NCI-H69 (cell line): ENCODE measurements around the gene GARIN3.

Source experiments
- DNase-seq: peaks from one replicate; lab custom pipeline; 2025; lab: John Stamatoyannopoulos, UW

The GARIN3 gene

GRCh38 chr5:157148734-157149615 is 17.1 kb downstream of the GARIN3 start:
- DNase-seq = peak; percentile 70

DNA sequence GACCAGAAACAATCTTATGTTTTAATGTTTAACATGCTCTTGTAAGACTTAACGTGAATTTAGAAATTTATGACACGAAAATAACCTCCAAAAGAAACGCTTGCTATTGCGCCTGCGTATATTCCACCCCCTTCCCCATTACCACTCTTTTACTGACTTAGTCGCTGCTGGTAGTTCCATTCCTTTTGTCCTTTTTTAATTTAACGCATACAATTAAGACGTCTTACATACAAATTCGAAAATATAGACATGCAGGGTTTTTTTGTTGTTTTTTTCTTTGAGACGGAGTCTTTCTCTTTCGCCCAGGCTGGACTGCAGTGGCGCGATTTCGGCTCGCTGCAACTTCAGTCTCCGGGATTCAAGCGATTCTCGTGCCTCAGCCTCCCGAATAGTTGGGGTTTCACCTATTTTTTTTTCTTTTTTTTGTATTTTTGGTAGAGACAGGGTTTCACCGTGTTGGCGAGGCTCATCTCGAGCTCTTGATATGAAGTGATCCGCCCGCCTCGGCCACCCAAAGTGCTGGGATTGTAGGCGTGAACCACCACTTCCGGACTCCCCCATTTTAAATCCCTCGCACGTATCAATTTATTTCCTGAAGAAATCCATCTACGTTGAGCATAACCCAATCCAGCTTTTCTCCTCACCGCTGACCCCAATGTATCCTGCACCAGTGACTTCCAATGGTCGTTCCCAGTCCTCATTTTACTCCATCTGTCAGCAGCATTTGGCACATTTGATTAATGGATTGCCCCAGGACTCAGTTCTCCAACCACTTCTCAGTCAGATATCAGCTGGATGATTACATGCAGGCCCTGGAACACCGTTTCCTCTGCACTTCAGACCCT is 22.7 kb downstream of the GARIN3 start:
- DNase-seq = peak; percentile 86

DNA sequence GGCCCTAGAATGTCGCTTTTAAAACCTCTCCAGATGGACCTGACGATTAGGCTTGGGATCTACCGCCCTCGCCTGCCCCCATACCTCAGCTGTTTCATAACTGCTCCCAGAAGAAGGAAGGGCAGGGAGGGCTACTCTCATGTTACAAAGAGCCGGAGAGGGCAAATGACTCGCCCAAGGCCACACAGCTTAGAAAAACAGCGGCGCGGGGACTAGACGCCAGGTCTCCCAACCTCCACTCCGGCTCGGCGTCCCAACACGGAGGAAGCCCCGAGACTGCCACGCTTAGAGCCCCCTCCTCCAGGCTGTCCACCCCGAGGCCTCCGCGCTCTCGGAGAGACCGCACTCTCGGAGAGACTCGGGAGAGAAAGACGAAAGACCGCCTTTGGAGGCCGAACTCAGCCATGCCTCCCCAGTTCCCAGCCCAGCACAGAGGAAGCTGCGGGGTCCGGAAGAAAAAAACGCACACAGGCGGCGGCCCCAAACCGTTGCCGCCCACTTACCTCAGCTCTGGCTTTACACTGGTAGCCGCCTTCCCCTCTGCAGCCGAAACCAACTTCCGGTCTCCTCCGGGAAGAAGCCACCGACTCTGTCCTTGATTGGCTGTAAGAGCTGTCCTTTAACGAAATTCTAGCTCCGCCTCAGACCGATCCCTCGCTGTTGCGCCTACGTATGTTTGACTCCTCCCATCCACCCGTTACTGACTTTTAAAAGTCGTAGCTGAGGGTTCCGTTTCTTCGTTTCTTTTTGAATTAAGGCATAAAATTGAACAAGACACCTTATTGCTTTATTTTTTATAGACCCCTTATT is 23.5 kb downstream of the GARIN3 start, which contains the start of gene MED7:
Gene MED7 (minus strand): TSS at position 549 of the 810 bp plus-strand sequence. CDS start 3,434 bp downstream, outside the sequence.
- peak; percentile 100 for DNase-seq

DNA sequence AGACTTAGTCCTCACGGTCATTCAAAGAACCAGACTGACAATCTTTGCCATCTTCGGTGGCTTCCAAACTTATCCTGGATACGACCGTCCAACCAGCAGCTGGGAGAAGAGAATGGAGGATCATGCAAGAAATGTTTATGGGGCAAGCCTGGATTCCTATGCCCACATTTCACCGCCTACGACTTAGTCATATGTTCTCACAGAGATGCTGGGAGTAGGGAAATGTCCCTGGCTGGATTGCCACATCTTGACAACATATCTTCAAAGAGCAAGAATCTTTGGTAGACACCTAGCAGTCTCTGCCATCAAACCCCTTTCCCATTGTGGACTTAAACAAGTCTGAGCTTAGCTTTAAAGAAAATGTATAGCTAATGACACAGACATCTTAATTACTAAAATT is 28.4 kb downstream of the GARIN3 start:
- no peak for DNase-seq

DNA sequence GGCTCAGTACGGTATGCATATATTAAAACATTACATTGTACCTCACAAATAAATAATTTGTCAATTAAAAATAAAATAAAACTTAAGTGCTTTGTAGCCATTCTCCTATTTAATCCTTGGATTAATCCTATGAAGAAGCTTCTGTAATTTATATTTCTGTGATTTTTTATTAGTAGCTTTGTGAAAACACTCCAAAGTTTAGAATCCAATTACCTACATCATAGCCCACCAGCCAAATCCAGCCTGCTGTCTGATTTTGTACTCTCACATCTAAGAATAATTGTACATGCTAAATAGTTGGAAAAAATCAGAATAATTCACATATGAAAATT is 33.8 kb downstream of the GARIN3 start:
- no peak for DNase-seq

DNA sequence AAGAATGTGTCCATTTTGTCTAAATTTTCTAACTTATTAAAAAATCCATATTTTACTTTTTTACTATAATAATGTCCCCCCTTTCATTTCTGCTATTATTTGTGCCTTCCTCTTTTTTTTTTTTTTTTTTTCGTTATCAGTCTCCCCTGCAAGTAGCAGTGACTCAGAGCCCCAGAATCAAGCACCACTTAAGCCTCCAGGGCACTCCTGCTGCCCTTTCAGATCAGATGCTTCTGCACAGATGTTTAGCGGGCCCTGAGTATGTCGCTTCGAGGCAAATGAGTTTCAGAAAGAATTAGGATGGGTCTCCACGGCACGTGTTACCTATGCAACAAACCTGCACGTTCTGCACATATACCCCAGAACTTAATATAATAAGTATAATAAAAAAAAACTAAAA is 35.1 kb downstream of the GARIN3 start:
- peak; percentile 32 for DNase-seq

DNA sequence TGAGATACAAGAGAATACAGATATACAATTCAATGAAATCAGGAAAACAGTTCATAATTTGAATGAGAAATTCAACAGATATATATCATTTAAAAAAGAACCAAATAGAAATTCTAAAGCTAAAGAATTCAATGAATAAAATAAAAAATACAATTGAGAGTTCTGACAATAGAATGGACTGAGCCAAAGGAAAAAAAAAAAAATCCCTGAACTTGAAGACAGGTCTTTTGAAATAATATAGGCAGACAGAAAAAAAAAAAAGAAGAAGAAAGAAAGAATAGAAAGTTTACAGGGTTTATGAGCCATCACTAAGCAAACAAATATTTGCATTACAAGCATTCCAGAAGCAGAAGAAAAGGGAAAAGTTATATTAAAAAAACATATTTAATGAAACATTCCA is 44.4 kb downstream of the GARIN3 start:
- no peak for DNase-seq

- no peak for DNase-seq
These were observed 46.0 kb downstream of the GARIN3 start for GRCh38 chr5:157120102-157120501.

DNA sequence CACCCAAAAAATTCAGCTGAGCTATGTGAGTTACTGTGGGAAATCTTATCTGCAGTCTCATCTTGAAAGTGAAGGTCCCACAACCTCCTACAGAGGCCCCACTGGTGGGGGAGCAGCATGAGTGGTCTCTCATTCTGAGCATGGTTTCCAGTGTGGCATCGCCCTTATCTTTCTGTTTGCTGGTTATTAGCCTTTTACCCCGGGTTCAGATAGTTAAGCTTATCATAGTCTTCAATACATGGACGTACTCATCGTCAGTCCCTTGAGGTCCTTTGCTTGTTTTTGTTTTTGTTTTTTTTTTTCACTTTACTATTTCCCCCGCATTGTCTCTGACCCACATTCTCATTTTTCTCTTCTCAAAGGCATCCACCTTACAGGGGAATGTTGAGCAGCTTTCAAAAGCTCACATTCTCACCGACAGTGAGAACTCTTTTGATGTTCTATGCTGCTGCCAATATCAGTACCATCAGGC is 49.5 kb downstream of the GARIN3 start:
- DNase-seq = no peak

GRCh38 chr5:157115502-157115901 is 50.6 kb downstream of the GARIN3 start:
- no peak for DNase-seq

DNA sequence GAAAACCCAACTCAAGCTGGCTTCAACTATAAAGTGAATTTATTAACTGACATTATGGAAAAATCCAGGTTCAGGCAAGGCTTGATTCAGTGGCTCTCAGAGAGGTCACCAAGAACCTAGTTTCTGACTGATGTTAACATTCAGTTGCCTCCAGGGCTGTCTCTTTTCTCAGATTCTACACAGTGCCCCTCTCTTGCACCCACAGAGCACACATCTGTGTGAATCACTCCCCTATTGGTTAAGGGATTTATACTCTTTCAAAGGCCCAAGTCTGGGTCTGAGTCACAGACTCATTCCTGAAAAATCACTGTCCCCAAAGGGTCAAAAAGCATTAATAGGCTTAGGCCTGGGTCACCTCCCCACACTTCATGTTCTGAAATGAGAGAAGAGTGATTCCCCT is 51.1 kb downstream of the GARIN3 start:
- no peak for DNase-seq

DNA sequence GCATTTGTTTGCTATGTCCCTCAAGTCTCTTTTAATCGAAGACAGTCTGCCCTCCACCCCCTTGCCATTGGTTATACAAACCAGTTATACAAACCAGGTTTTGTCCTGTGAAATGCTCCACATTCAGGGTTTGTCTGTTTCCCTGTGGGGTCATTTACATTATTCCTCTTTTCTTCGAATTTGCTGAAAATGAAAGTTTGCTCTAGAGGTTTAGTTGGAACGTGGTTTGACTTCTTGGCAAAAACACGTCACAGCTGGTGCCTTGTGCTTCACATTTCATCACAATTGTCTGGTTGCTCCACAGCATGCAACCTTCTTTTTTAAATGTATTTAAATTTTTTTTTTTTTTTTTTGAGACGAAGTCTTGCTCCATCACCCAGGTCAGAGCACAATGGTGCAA is 53.1 kb downstream of the GARIN3 start:
- DNase-seq = no peak
